HepG2 (cell line): ENCODE measurements around the gene PSMB10. TPM values are rescaled to one million over a fixed set of nuclear protein-coding genes. Genes with fewer than 3 reads are reported as not detected.
A peak's percentile ranks its signal among the peaks of the same experiment; 100 is the strongest.

ENCODE experiments used
- BRCA1 ChIP-seq: sonication (generic); formaldehyde crosslinking; IDR thresholded peaks from 2 replicates; pipeline ENCODE4 v1.4.0; 2020; ENCODE audit warnings: missing genetic modification reagents
- CBX5 ChIP-seq: sonication (generic); formaldehyde crosslinking; IDR thresholded peaks from 2 replicates; pipeline ENCODE4 v1.4.0; 2020; ENCODE audit warnings: missing genetic modification reagents, borderline replicate concordance
- HES4 ChIP-seq: sonication (generic); formaldehyde crosslinking; IDR thresholded peaks from 2 replicates; pipeline ENCODE4 v1.9.0; 2021; ENCODE audit warnings: mild to moderate bottlenecking, missing genetic modification reagents, borderline replicate concordance
- KAT8 ChIP-seq: IDR thresholded peaks from 2 replicates; pipeline ENCODE4 v1.6.1; 2016; ENCODE audit warnings: missing genetic modification reagents, missing compliant biosample characterization
- KDM3A ChIP-seq: IDR thresholded peaks from 2 replicates; pipeline ENCODE4 v1.6.1; 2018; ENCODE audit warnings: low read depth, missing compliant biosample characterization
- LCORL ChIP-seq, 2 experiments: fragments of 450-650 bp in 1 of 2; sonication (generic) in 1 of 2; formaldehyde crosslinking in 1 of 2; IDR thresholded peaks; 2 replicates each; pipeline versions ENCODE4 v1.5.0 to v1.6.1; 2017 to 2020; ENCODE audit warnings: antibody characterized with exemption in 1 of 2, missing genetic modification reagents in 1 of 2
- MIER3 ChIP-seq: IDR thresholded peaks from 2 replicates; pipeline ENCODE4 v1.6.1; 2016; ENCODE audit warnings: missing compliant biosample characterization, borderline replicate concordance
- NR2F6 ChIP-seq, 2 experiments: IDR thresholded peaks; 2 replicates each; pipeline ENCODE4 v1.6.1; 2016; ENCODE audit warnings: antibody characterized with exemption in 1 of 2, mild to moderate bottlenecking in 1 of 2
- NRL ChIP-seq: sonication (generic); formaldehyde crosslinking; IDR thresholded peaks from 2 replicates; pipeline ENCODE4 v1.5.0; 2020; ENCODE audit warnings: missing genetic modification reagents, mild to moderate bottlenecking, moderate library complexity, borderline replicate concordance
- RBAK ChIP-seq: sonication (generic); formaldehyde crosslinking; IDR thresholded peaks from 2 replicates; pipeline ENCODE4 v1.5.1; 2020; ENCODE audit warnings: mild to moderate bottlenecking, missing genetic modification reagents
- SMYD3 ChIP-seq: sonication (generic); formaldehyde crosslinking; IDR thresholded peaks from 2 replicates; pipeline ENCODE4 v1.8.1; 2023; ENCODE audit warnings: mild to moderate bottlenecking, missing genetic modification reagents
- TEAD2 ChIP-seq: sonication (generic); formaldehyde crosslinking; IDR thresholded peaks from 2 replicates; pipeline ENCODE4 v1.9.0; 2021; ENCODE audit warnings: missing genetic modification reagents
- TGIF2 ChIP-seq: IDR thresholded peaks from 2 replicates; pipeline ENCODE4 v1.6.1; 2016; ENCODE audit warnings: control low read depth, missing compliant biosample characterization
- TOPORS ChIP-seq: sonication (generic); formaldehyde crosslinking; IDR thresholded peaks from 2 replicates; pipeline ENCODE4 v1.8.0; 2023; ENCODE audit warnings: mild to moderate bottlenecking, missing genetic modification reagents
- ZFY ChIP-seq: sonication (generic); formaldehyde crosslinking; IDR thresholded peaks from 2 replicates; pipeline ENCODE4 v1.4.0; 2020; ENCODE audit warnings: missing genetic modification reagents
- ZNF232 ChIP-seq: sonication (generic); formaldehyde crosslinking; IDR thresholded peaks from 2 replicates; pipeline ENCODE4 v1.4.0; 2020; ENCODE audit warnings: missing genetic modification reagents, borderline replicate concordance
- ZNF292 ChIP-seq: sonication (generic); formaldehyde crosslinking; IDR thresholded peaks from 2 replicates; pipeline ENCODE4 v1.8.1; 2022; ENCODE audit warnings: mild to moderate bottlenecking, low read depth, missing genetic modification reagents, borderline replicate concordance
- ZNF333 ChIP-seq: sonication (generic); formaldehyde crosslinking; IDR thresholded peaks from 2 replicates; pipeline ENCODE4 v1.4.0; 2020; ENCODE audit warnings: mild to moderate bottlenecking, missing genetic modification reagents, borderline replicate concordance
- ZNF724P ChIP-seq: sonication (generic); formaldehyde crosslinking; IDR thresholded peaks from 2 replicates; pipeline ENCODE4 v1.8.0; 2022; ENCODE audit warnings: missing genetic modification reagents, borderline replicate concordance
- ZNF75D ChIP-seq: sonication (generic); formaldehyde crosslinking; IDR thresholded peaks from 2 replicates; pipeline ENCODE4 v1.8.1; 2023; ENCODE audit warnings: missing genetic modification reagents, mild to moderate bottlenecking, borderline replicate concordance
- polyA plus RNA-seq, 8 experiments: library from polyadenylated mRNA; depleted of rRNA in 3 of 8; stranded (reverse) in 7 of 8; unstranded in 1 of 8; fragments of >200 nt; fragmentation: Illumina TruSeq in 4 of 8; extraction: Trizol in 4 of 8; gene quantifications; 2 replicates each; pipeline versions ENCODE4 v1.2.1 to v1.2.3, GENCODE V29; 2011 to 2016; ENCODE audit warnings: low read depth in 4 of 8, missing spikeins in 1 of 8, mixed read lengths in 1 of 8; ENCODE audit not compliant: insufficient read depth in 1 of 8
- total RNA-seq, 5 experiments: library from RNA; depleted of rRNA; stranded (reverse); fragments of >200 nt; fragmentation: Illumina TruSeq; extraction: Trizol; gene quantifications; 2 replicates each; pipeline ENCODE4 v1.2.3, GENCODE V29; 2016; ENCODE audit warnings: low read depth in 1 of 5
- TF ChIP-seq, protein P1 (sequence below): sonication (generic); formaldehyde crosslinking; IDR thresholded peaks from 2 replicates; pipeline ENCODE4 v1.8.0; 2022; ENCODE audit warnings: mild to moderate bottlenecking, missing genetic modification reagents
- TF ChIP-seq, protein P2 (sequence below): sonication (generic); formaldehyde crosslinking; IDR thresholded peaks from 2 replicates; pipeline ENCODE4 v1.4.0; 2020; ENCODE audit warnings: low read depth, missing genetic modification reagents
- TF ChIP-seq, protein P3 (sequence below): fragments of 450-650 bp; IDR thresholded peaks from 2 replicates; pipeline ENCODE4 v1.6.1; 2016

The PSMB10 gene
- total and polyA plus RNA-seq, 2 of the 13 experiments (the other 11 are each of a cell fraction or from before 2014, with no cell fraction given): 12.7 to 65.9 TPM

- TF ChIP-seq SMYD3 (CRISPR knock-in tag): peak; percentile 90; the same call in 1 of the 2 replicates
- TF ChIP-seq BRCA1: no peak; the same call in 1 of the 2 replicates
- 0 out of 2 replicates have a peak, but pooled peaks have one; percentile 7 for TF ChIP-seq NR2F6 (IDR thresholded peaks at IDR 0.05)
- peak; percentile 16; the same call in 1 of the 2 replicates for TF ChIP-seq NR2F6 (CRISPR knock-in tag; IDR thresholded peaks at IDR 0.05)
- TF ChIP-seq NRL (CRISPR knock-in tag): peak; percentile 72; the same call in 1 of the 2 replicates
- TF ChIP-seq, protein P1, sequence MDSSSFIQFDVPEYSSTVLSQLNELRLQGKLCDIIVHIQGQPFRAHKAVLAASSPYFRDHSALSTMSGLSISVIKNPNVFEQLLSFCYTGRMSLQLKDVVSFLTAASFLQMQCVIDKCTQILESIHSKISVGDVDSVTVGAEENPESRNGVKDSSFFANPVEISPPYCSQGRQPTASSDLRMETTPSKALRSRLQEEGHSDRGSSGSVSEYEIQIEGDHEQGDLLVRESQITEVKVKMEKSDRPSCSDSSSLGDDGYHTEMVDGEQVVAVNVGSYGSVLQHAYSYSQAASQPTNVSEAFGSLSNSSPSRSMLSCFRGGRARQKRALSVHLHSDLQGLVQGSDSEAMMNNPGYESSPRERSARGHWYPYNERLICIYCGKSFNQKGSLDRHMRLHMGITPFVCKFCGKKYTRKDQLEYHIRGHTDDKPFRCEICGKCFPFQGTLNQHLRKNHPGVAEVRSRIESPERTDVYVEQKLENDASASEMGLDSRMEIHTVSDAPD (CRISPR knock-in tag): no peak
- no peak; the same call in 1 of the 2 replicates for TF ChIP-seq ZNF232 (CRISPR knock-in tag)
- TF ChIP-seq TEAD2 (CRISPR knock-in tag): no peak
- TF ChIP-seq ZFY: peak; percentile 87
- TF ChIP-seq ZNF292 (CRISPR knock-in tag): peak; percentile 82
- TF ChIP-seq ZNF75D (CRISPR knock-in tag): no peak
- TF ChIP-seq KDM3A (CRISPR knock-in tag): no peak; the same call in none of the 2 replicates
- TF ChIP-seq ZNF333 (CRISPR knock-in tag): peak; percentile 83; the same call in 1 of the 2 replicates
- TF ChIP-seq ZNF724P (CRISPR knock-in tag): peak; percentile 89
- TF ChIP-seq KAT8 (CRISPR knock-in tag): peak; percentile 59; the same call in 1 of the 2 replicates
- peak; percentile 42; the same call in 1 of the 2 replicates for TF ChIP-seq MIER3 (CRISPR knock-in tag)
- TF ChIP-seq LCORL (IDR thresholded peaks at IDR 0.05): no peak
- peak; percentile 55 for TF ChIP-seq LCORL (CRISPR knock-in tag; IDR thresholded peaks at IDR 0.05)
- no peak for TF ChIP-seq RBAK (CRISPR knock-in tag)
- peak; percentile 57; the same call in 1 of the 2 replicates for TF ChIP-seq TOPORS (CRISPR knock-in tag)
- no peak for TF ChIP-seq CBX5
- TF ChIP-seq HES4 (CRISPR knock-in tag): no peak
- no peak for TF ChIP-seq TGIF2 (CRISPR knock-in tag)
- TF ChIP-seq, protein P2, sequence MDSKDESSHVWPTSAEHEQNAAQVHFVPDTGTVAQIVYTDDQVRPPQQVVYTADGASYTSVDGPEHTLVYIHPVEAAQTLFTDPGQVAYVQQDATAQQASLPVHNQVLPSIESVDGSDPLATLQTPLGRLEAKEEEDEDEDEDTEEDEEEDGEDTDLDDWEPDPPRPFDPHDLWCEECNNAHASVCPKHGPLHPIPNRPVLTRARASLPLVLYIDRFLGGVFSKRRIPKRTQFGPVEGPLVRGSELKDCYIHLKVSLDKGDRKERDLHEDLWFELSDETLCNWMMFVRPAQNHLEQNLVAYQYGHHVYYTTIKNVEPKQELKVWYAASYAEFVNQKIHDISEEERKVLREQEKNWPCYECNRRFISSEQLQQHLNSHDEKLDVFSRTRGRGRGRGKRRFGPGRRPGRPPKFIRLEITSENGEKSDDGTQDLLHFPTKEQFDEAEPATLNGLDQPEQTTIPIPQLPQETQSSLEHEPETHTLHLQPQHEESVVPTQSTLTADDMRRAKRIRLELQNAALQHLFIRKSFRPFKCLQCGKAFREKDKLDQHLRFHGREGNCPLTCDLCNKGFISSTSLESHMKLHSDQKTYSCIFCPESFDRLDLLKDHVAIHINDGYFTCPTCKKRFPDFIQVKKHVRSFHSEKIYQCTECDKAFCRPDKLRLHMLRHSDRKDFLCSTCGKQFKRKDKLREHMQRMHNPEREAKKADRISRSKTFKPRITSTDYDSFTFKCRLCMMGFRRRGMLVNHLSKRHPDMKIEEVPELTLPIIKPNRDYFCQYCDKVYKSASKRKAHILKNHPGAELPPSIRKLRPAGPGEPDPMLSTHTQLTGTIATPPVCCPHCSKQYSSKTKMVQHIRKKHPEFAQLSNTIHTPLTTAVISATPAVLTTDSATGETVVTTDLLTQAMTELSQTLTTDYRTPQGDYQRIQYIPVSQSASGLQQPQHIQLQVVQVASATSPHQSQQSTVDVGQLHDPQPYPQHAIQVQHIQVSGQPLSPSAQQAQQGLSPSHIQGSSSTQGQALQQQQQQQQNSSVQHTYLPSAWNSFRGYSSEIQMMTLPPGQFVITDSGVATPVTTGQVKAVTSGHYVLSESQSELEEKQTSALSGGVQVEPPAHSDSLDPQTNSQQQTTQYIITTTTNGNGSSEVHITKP (CRISPR knock-in tag): no peak
- TF ChIP-seq, protein P3, sequence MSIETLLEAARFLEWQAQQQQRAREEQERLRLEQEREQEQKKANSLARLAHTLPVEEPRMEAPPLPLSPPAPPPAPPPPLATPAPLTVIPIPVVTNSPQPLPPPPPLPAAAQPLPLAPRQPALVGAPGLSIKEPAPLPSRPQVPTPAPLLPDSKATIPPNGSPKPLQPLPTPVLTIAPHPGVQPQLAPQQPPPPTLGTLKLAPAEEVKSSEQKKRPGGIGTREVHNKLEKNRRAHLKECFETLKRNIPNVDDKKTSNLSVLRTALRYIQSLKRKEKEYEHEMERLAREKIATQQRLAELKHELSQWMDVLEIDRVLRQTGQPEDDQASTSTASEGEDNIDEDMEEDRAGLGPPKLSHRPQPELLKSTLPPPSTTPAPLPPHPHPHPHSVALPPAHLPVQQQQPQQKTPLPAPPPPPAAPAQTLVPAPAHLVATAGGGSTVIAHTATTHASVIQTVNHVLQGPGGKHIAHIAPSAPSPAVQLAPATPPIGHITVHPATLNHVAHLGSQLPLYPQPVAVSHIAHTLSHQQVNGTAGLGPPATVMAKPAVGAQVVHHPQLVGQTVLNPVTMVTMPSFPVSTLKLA: no peak
These were observed 32.0 kb upstream of the PSMB10 start, which contains the start of gene SLC12A4 (continued) for GRCh38 chr16:67968400-67969253.
